Memory B cell (primary cell): Measurements from ENCODE around the gene SLC26A11.

Source experiments
- ATAC-seq: fragments of 150-1000 bp; cut with Tn5 transposase; 2 replicates; pipeline ENCODE4 v1.10.0; 2021; ENCODE audit warnings: low read depth, mild to moderate bottlenecking, moderate library complexity
- DNase-seq, 2 donors: peaks; one replicate each; pipeline ENCODE4 v3.0.0; 2022; ENCODE audit warnings: low spot score in 2 of 2
- H3K27ac Mint-ChIP-seq: one replicate; pipeline ENCODE4 v1.8.0; 2022; ENCODE audit warnings: mild to moderate bottlenecking, moderate library complexity, mixed read lengths
- H3K27me3 Mint-ChIP-seq: one replicate; pipeline ENCODE4 v1.8.0; 2022; ENCODE audit warnings: mixed read lengths
- H3K36me3 Mint-ChIP-seq: one replicate; pipeline ENCODE4 v1.8.0; 2022; ENCODE audit warnings: mild to moderate bottlenecking, mixed read lengths
- H3K4me1 Mint-ChIP-seq: one replicate; pipeline ENCODE4 v1.8.0; 2022; ENCODE audit warnings: mixed read lengths
- H3K4me3 Mint-ChIP-seq: one replicate; pipeline ENCODE4 v1.8.0; 2022; ENCODE audit warnings: mild to moderate bottlenecking, moderate library complexity, mixed read lengths
- H3K9me3 Mint-ChIP-seq: one replicate; pipeline ENCODE4 v1.8.0; 2022; ENCODE audit warnings: mixed read lengths

Gene SLC26A11

DNA sequence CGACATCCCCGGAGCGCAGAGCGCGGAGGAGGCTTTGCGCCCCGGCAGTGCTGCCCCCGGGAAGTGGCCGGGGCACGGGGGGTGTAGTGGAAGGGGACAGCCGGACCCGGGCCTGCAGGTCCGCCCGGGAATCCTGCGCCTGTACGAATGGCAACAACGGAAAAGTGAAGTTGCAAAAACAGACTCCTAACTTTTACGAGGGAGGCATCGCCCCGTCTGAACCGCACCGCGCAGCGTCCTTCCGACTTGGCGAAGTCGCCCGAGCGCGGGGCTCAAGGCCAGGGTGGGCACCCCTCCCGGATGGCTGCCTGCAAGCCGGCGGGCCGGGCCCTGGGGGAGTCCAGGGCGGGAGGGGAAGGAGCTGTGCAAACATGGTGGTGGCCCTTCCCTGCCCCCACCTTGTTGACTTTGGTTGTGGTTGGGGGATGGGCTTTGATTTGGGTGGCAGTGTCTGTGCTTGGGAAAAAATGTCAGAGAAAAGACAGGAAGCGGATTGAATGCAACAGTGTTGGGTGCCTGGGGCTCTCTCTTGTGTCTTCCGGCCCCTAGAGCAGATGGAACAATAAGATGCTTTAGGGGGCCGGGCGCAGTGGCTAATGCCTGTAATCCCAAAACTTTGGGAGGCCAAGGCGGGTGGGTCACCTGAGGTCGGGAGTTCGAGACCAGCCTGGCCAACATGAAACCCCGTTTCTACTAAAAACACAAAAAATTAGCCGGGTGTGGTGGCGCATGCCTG is 41.1 kb downstream of the SLC26A11 start:
- Mint-ChIP-seq H3K27me3 (no peaks in the 10 kb centered on the region), H3K27ac (peak overlapping the region; percentile 91), H3K4me3 (peak overlapping the region; percentile 82), H3K36me3 (peaks cover 2% of the 10 kb centered on the region), H3K4me1 (peaks cover 38% of the 10 kb centered on the region), H3K9me3 (no peaks in the 10 kb centered on the region)
- ATAC-seq: peak; percentile 10
- peak; percentile 33 to 51 for DNase-seq

GRCh38 chr17:80261895-80262279 is 41.7 kb downstream of the SLC26A11 start:
- Mint-ChIP-seq H3K36me3 (peaks cover 2% of the 10 kb centered on the region), H3K4me1 (peaks cover 38% of the 10 kb centered on the region), H3K27ac (peak overlapping the region; percentile 91), H3K4me3 (peak overlapping the region; percentile 82), H3K27me3 (no peaks in the 10 kb centered on the region), H3K9me3 (no peaks in the 10 kb centered on the region)
- no peak for ATAC-seq
- no peak for DNase-seq

DNA sequence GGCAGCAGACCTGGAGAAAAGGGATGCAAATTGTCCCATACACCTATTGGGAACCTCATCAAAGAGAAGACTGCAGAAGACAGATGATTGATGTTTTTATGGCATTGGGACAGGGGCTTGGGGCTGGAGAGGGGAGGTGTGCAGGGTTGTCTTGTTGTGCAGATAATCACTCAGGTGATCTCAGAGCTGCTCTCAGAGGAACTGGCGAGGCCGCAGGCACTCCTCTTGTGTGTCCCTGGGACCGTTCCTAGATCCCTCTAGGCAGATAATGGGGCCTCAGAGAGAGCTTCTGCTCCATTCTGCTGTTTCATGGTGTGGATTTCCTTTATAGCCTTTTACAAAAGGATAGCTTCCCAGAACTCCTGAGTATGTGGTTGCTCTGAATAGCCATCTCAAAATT is 42.1 kb downstream of the SLC26A11 start:
- Mint-ChIP-seq H3K27ac (peak overlapping the region; percentile 91), H3K36me3 (peaks cover 2% of the 10 kb centered on the region), H3K9me3 (no peaks in the 10 kb centered on the region), H3K27me3 (no peaks in the 10 kb centered on the region), H3K4me1 (peaks cover 38% of the 10 kb centered on the region), H3K4me3 (peak overlapping the region; percentile 82)
- no peak for DNase-seq
- no peak for ATAC-seq

GRCh38 chr17:80262775-80263244 is 42.6 kb downstream of the SLC26A11 start:
- H3K27me3 Mint-ChIP-seq: no peaks in the 10 kb centered on the region
- no peak for ATAC-seq
- H3K36me3 Mint-ChIP-seq: peaks cover 4% of the 10 kb centered on the region
- DNase-seq: no peak
- H3K4me1 Mint-ChIP-seq: peaks cover 38% of the 10 kb centered on the region
- peak overlapping the region; percentile 98 for H3K4me3 Mint-ChIP-seq
- peak overlapping the region; percentile 91 for H3K27ac Mint-ChIP-seq
- H3K9me3 Mint-ChIP-seq: no peaks in the 10 kb centered on the region

DNA sequence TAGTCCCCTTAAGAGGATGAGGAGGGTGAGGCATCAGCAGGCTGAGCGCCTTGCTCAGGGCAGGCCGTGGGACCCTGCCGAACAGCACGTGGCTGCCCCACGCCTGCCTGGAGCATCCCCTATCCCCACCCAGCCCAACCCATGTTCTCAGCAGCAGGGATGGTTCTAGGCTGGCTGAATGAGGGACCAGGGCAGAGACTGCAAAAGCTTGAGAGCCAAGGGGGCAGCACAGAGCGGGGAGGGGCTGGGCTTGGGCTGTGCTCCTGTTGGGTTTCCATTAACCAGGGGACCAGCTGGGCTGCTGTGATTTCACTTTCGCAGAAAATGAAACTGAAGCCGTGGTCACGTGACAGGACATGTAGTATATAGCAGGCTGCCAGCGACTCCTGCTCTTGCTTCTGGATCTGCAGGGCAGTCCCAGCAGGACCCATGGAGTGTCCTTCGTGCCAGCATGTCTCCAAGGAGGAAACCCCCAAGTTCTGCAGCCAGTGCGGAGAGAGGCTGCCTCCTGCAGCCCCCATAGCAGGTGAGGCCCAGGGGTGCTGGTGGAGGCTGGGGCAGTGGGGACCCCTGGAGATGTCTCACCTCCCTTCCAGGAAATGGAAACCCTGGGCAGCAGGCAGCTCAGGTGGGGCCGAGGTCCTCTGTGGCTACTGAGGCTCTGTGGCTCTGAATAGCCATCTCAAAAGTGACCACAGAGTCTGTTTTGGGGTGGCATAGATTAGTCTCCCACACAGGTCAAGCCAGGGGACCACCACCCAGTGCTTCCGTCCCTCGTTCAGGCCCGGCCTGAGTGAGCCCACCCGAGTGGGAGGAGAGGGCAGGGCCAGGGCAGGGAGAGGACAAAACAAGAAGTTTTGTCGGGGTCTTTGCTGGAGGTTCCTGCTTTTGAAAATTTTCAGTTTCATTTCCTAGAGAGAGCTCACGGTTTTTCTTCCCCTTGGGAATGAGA is 43.3 kb downstream of the SLC26A11 start:
- no peaks in the 10 kb centered on the region for H3K9me3 Mint-ChIP-seq
- H3K27ac Mint-ChIP-seq: peak overlapping the region; percentile 91
- peak overlapping the region; percentile 98 for H3K4me3 Mint-ChIP-seq
- no peaks in the 10 kb centered on the region for H3K27me3 Mint-ChIP-seq
- ATAC-seq (peak; percentile 71), DNase-seq (peak; percentile 75 to 85)
- H3K36me3 Mint-ChIP-seq: peaks cover 4% of the 10 kb centered on the region
- H3K4me1 Mint-ChIP-seq: peaks cover 32% of the 10 kb centered on the region

- no peak for ATAC-seq
- H3K36me3 Mint-ChIP-seq: peaks cover 4% of the 10 kb centered on the region
- peak overlapping the region; percentile 98 for H3K4me3 Mint-ChIP-seq
- no peak for DNase-seq
- no peaks in the 10 kb centered on the region for H3K9me3 Mint-ChIP-seq
- peak overlapping the region; percentile 91 for H3K27ac Mint-ChIP-seq
- no peaks in the 10 kb centered on the region for H3K27me3 Mint-ChIP-seq
- peaks cover 30% of the 10 kb centered on the region for H3K4me1 Mint-ChIP-seq
Measured at GRCh38 chr17:80264205-80265075, 44.2 kb downstream of the SLC26A11 start.

DNA sequence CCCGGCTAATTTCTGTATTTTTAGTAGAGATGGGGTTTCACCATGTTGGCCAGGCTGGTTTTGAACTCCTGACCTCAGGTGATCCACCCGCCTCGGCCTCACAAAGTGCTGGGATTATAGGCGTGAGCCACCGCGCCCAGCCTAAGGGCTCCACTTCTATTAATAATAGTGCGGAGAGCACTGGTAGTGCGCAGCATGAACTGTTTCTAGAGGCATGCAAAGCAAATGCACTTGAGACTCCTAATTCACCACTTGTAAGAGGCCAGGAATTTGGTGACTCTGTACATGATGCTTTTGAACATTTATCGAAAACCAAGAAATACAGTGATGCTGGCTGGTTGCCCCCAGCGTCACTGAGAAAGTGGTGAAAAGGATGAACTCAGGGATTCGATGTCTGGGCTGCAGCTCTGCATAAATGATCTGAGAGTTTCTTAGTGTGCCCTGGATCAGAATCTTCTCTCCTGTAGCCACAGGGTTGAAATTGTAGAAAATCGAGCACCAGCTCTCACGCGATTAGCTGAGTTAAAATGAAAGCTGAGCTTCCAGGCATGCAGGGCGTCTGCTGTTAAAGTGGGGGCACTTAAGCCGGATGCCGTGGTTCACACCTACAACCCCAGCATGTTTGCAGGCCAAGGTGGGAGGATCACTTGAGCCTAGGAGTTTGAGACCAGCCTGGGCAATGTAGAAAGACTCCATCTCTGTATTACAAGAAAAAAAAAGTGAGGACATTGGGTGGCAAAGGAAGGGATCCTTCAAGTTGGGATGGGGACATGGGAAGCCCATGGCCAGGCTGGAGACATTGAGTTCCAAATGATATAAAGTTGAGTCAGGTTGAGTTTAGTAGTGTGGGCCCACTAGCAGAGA is 45.2 kb downstream of the SLC26A11 start:
- DNase-seq (no peak), ATAC-seq (no peak)
- peak overlapping the region; percentile 98 for H3K4me3 Mint-ChIP-seq
- no peaks in the 10 kb centered on the region for H3K9me3 Mint-ChIP-seq
- no peaks in the 10 kb centered on the region for H3K27me3 Mint-ChIP-seq
- peaks cover 4% of the 10 kb centered on the region for H3K36me3 Mint-ChIP-seq
- H3K4me1 Mint-ChIP-seq: peaks cover 27% of the 10 kb centered on the region
- H3K27ac Mint-ChIP-seq: peak overlapping the region; percentile 91

- H3K4me3 Mint-ChIP-seq: no peak overlapping the region
- peaks cover 19% of the 10 kb centered on the region for H3K4me1 Mint-ChIP-seq
- H3K27ac Mint-ChIP-seq: no peak overlapping the region
- ATAC-seq: no peak
- no peaks in the 10 kb centered on the region for H3K27me3 Mint-ChIP-seq
- peaks cover 7% of the 10 kb centered on the region for H3K36me3 Mint-ChIP-seq
- DNase-seq: no peak
- no peaks in the 10 kb centered on the region for H3K9me3 Mint-ChIP-seq
Measured at GRCh38 chr17:80267391-80267790, 47.2 kb downstream of the SLC26A11 start.

DNA sequence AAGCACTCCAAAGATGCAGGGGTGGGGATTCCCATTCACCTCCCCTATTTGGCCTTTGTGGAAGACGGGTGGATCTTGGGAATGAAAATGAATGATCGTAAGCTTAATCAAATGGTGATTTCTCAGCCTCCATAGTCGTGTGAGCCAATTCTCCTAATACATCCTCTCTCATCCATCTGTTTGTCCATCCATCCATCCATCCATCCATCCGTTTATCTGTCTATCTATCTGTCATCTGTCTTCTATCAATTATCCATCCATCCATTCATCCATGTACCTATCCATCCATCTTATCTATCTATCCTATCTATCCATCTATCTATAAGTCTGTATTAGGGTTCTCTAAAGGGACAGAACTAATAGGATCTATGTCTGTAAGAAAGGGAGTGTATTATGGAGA is 48.2 kb downstream of the SLC26A11 start:
- Mint-ChIP-seq H3K36me3 (peaks cover 7% of the 10 kb centered on the region), H3K9me3 (no peaks in the 10 kb centered on the region), H3K4me3 (no peak overlapping the region), H3K27me3 (no peaks in the 10 kb centered on the region), H3K27ac (no peak overlapping the region), H3K4me1 (peaks cover 18% of the 10 kb centered on the region)
- no peak for ATAC-seq
- DNase-seq: no peak

DNA sequence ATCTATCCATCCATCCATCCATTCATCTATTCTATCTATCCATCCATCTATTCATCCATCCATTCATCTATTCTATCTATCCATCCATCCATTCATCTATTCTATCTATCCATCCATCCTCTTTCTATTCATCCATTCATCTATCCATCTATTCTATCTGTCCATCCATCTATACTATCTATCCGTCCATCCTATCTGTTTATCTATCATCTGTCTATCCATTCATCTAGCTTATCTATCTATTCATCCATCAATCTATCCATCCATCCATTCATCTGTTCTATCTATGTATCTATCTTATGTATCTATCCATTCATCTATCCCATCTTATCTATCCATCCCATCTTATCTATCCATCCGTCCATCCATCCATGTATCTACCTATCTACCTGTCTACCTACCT is 49.2 kb downstream of the SLC26A11 start:
- Mint-ChIP-seq H3K4me1 (peaks cover 21% of the 10 kb centered on the region), H3K9me3 (no peaks in the 10 kb centered on the region), H3K36me3 (peaks cover 8% of the 10 kb centered on the region), H3K27me3 (no peaks in the 10 kb centered on the region), H3K27ac (no peak overlapping the region), H3K4me3 (no peak overlapping the region)
- ATAC-seq (no peak), DNase-seq (no peak)

DNA sequence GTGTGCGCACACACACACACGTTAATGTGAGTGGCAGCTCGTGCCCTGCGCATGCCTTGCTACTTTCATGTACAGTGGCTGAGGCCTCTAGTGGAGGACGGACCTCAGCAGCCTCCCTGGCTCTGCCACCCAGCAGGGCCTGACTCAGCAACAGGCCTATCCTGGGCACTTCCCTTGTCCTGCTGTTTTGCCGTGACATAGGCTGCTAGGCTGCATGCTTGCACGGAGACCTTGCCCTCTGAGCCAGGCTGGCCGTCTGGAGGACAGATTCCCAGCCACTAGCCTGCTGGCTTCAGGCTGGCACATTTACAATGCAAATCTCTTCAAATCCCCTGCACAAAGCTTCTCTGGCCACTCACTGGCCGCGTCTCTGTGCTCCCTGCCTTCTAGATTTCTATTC is 49.9 kb downstream of the SLC26A11 start:
- no peak overlapping the region for H3K4me3 Mint-ChIP-seq

DNA sequence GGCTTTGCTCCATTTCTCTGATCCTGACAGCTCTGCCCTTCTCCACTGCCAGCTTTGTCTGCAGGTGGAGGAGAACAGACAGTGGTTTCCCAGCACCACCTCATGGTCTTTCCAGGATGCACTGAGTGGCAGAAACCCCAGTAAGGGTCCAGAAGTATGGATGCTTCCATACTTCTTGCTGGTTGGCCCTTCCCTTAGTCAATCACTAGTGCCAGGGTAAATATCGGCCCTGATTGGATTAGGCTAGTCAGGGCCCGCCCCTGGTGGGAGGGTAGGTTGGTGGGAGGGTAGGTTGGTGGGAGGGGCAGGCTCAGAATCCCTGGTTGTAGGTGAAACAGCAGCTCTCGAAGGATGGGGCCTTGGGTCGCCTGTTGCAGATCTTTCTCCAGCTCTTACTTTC is 50.6 kb downstream of the SLC26A11 start:
- Mint-ChIP-seq H3K27ac (no peak overlapping the region), H3K4me1 (peaks cover 19% of the 10 kb centered on the region), H3K36me3 (peaks cover 11% of the 10 kb centered on the region), H3K9me3 (no peaks in the 10 kb centered on the region), H3K27me3 (no peaks in the 10 kb centered on the region), H3K4me3 (no peak overlapping the region)
- ATAC-seq (peak; percentile 51), DNase-seq (no peak)

More for the DNA sequence above, 49.9 kb downstream of the SLC26A11 start:
- peaks cover 20% of the 10 kb centered on the region for H3K4me1 Mint-ChIP-seq
- ATAC-seq (no peak), DNase-seq (no peak)
- no peaks in the 10 kb centered on the region for H3K9me3 Mint-ChIP-seq
- no peaks in the 10 kb centered on the region for H3K27me3 Mint-ChIP-seq
- no peak overlapping the region for H3K27ac Mint-ChIP-seq
- H3K36me3 Mint-ChIP-seq: peaks cover 12% of the 10 kb centered on the region

GRCh38 chr17:80272366-80272765 is 52.1 kb downstream of the SLC26A11 start:
- Mint-ChIP-seq H3K27ac (no peak overlapping the region), H3K36me3 (peaks cover 13% of the 10 kb centered on the region), H3K4me1 (peaks cover 18% of the 10 kb centered on the region), H3K9me3 (no peaks in the 10 kb centered on the region), H3K27me3 (no peaks in the 10 kb centered on the region), H3K4me3 (no peak overlapping the region)
- no peak for ATAC-seq
- no peak for DNase-seq
